ENCODE results near the gene TCEA2.
A peak's percentile ranks its signal among the peaks of the same experiment; 100 is the strongest.

- TF ChIP-seq CTCF (conservative IDR thresholded peaks at IDR 0.05; ENCODE audit: low read length) (peak; percentile 27; the same call in 1 of the 2 replicates), EZH2phosphoT487 (IDR thresholded peaks at IDR 0.05; ENCODE audit: borderline replicate concordance) (no peak)
Observed at GRCh38 chr20:64082126-64082731, 19.2 kb downstream of the TCEA2 start.
